Stimulated activated CD4-positive, alpha-beta T cell treated with anti-CD3 and anti-CD28 coated beads, Interleukin-12 subunit alpha, Interleukin-12 subunit beta, amount 100 ng/mL, for 24 hours (primary cell): ENCODE results near the gene FSD1.
A peak's percentile ranks its signal among the peaks of the same experiment; 100 is the strongest.

Source experiments
- DNase-seq, 2 experiments: peaks; one replicate each; pipeline ENCODE4 v3.0.0-alpha.2; 2020; ENCODE audit warnings: low read depth in 2 of 2

Gene FSD1

DNA sequence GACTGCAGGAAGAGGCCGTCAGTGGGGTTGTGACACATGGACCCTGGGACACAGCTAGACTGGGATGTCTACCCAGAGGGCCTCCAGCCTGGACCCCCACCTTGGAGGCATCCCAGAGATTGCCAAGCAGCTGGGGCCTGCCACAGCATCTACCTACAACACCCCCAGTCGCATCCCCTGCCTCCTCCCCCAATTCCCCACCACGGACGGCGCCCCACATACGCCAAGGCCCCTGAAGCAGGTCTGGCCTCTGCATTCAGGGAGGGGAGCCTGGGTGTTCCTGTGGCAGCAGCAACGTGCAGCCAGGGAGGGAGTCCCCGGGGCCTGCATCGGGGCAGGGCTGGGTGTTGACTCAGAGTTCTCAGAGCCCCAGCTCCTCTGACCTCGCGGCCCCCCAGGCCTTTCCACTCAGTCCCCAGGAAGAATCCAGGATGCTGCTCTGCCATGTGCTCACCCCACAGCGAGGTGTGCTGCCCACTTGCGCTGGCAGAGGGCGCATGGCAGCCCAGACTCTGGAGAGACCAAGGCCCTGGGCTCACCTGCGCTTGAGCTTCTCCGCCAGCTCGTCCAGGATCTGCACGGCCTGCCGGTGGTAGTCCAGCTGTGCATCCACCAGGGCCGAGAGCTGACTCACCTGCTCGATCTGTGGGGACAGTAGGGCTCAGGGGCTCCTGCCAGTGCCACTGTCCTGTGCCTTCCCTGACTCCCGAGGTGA, 58.6 kb downstream of the FSD1 start:
- no peak for DNase-seq

DNA sequence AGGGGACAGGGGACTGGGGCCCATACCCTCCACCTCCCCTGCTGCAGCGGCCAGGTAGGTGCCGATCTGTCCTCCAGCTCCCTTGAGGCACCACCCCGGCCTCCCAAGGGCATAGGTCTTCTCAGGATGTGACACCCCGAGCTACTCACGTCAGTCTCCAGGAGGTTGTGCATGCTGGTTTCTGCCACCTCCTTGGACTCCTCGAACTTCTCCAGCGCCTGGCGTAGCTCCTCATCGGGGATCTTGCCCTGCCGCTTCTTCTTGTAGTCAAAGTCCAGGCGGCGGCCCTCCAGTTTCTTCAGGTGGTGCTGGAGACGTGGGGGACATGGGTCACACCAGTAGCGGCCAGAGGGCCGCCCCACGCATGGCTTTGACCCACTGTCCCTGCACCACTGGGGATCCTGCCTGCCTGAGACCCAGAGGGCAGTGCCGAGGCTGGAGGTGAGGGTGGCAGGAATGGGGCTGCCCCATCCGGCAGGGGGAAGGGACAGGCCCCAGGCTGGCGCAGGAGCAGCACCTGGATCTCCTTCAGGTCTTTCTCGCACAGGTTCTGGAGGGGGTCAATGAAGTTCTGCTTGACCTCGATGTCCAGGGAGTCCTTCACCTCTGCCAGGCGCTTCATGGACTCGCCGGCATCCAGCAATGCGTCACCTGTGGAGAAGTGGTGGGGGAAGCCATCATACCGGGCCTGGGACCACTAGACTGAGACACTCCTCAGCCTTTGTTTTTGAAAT, 59.3 kb downstream of the FSD1 start:
- no peak for DNase-seq

DNA sequence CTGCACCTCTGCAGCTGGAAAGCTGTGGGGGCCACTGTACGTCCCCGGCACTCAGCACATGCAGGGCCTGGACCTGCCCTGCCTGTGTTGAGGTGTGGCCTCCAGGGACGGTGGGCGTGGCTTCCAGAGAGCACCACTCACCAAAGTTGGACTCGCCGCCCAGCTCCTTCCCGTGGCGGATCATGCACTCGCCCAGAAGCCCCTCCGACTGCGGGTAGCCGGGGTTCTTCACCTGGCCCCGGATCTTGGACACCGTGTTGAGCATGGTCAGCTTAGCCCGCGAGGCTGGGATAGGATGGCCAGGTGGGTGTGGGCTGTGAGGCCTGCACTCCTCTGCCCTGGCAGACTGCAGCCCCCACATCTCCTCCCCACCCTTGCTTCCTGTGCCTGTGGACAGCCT, 60.9 kb downstream of the FSD1 start:
- no peak for DNase-seq

DNA sequence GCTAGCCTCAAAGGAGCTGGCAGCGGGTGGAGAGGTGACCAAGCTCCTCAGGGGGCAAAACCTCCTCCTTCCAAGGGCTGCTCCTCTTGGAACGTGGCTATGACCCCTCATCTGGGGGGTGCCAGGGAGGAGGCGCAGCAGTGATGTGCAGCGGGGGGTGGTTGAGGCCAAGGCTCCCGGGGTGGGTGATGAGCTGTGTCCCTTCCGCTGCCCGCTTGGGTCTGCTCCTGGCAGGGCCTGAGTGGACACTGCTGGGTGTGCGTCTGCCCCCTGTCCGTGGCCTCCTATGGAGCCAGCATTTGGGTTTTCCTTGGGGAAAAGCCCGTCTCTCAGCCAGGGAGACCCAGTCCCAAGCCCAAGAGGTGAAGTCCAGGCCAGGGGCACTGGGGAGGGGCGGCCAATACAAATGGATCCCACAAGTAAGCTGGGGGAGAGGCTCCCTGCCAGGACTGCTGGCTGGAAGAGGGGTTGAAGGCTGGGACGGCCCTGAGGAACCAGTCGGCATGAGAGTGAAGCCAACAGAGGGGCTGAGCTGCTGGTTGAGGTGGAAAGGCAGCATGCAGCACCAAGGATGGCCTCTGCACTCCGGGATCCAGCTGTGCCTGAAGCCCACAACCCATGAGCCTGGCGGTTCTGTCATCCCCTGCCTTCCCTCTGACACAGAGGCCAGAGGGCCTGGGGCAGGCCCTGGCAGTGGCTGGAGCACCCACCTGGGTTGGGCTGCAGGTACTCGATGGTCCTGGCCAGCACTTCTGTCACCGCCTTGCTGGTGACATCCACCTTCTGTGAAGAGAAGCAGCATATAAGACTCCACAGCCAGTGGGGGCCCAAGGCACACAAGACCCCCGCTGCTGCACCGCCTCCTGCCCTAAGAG, 61.6 kb downstream of the FSD1 start:
- no peak for DNase-seq

DNA sequence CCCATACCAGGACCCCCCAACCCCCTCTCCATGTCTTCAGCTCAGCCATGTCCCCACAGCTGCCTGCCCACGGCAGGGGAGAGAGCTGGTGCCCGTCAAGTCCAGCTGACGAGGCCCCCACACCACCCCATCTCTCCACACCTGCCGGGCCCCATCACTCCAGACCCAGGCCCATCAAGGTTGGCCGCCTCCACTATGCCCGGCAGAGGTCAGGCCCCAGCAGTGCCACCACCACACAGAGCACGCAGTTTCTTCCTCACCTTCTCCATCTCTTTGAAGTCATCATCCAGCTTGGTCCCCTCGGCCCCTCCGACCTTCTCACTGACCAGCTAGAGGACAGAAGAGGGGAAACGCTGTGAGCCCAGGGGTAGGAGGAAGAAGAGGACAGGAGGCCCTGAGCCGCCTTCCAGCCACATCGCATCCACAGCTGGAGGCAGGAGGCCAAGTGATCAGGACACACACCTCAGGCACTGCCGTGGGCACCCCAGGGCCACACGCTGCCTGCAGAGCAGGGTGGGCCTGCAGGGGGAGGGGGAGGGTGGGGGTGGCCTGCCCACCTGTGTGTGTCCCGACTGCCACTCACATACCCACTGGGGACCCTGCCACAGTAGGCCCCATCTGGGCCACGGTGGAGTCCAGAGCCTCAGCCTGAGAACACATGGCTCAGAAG, 62.4 kb downstream of the FSD1 start:
- DNase-seq: no peak

DNA sequence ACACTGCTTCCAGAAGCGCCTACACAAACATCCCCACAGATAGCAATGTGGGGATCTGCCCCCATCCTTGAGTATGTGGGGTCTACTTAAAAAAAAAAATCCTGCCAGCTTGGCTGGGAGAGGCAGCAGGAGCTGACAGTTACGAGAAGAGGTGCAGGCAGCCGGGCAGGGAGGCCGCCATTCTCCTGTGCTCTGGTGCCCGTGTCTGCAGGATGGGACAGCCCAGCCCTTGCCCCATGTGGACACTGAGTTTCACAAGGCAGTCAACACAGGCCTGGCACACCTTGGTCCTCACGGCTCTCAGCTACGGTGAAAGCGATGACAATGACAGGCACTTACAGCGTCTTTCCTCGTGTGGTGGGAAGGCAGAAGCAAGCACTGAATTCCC, 62.9 kb downstream of the FSD1 start:
- no peak for DNase-seq

DNA sequence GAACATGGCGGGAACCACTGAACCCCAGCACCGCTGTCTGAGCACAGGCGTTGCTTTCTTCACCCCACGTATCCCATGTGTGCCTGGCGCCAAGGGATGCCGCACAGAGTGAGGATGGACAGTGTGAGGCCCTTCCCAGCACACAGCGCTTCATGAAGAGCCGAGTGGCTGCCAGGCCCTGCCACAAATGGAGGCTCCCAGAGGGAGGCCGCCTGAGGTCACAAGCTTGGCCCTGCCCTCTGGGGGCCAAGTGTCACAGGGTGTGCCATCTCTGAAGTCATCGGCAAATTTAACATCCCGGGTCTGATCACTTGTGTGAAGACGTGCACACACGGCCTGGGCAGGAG, 63.4 kb downstream of the FSD1 start:
- no peak for DNase-seq

DNA sequence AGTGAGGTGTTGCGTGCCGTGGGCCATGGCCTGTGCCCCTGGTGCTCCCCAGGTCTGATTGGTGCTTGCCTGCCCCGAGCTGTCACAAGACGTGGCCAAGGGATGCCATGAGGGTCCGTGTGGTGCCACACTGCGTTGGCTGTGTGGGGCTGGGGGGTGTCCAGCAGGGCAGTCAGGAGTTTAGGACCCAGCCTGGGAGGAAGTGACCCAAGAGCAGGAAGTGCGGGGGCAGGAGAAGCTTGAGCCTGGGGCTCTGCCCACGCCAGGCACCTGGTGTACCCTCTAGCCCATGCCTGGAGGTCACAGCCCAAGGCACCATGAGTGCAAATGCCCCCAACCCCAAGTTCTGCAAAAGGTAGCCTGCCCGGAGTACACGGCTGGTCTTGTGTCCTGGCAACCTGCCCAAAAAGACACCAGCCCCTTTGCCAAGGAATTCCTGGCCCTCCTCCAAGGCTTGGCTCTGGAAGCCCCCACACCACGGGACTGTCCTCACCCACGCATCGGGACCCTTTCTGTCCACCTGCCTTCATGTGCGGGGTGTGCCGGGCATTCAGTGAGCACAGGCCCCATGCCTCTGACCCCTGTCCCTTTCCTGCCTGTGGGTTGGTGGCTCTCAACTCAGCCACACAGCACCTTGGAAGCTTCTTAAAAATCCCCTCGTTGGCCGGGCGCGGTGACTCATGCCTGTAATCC, 63.9 kb downstream of the FSD1 start:
- no peak for DNase-seq

DNA sequence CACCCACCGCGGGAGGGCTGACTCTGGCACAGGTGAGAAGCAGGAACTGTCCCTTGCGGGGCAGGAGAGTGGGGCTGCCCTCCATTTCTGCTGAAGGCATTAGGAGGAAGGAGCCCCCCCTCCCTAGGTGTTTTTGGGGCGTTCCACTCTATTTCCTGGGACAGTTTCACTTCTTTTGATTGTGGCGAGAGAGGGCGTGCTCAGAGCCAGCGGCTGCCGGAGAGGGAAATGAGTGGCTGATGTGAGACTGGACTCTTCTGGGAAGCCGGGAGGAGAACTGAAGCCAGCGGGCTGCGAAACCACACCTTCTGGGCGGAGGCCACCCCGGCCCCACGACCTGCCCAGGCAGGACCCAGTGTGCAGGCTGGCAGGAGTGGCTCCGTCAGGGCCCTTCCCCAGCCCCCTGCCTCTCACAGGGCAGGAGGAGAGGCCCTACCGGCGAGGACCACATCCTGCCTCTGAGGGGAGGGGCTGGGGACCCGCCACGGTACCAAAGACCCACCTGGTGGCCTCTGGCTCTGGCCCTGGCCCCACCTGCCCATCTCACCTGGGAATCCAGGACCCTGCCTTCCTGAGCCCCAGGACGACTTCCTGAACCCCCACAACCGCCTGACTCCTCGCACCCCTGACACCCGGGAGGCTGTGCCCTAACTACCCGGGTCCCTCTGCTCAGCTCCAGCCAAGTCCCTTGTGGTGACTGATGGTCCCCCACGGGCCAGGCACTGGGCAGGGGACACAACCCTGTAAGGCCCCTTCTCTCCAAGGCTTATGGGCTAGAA, 64.9 kb downstream of the FSD1 start:
- peak; percentile 32 to 73 for DNase-seq

DNA sequence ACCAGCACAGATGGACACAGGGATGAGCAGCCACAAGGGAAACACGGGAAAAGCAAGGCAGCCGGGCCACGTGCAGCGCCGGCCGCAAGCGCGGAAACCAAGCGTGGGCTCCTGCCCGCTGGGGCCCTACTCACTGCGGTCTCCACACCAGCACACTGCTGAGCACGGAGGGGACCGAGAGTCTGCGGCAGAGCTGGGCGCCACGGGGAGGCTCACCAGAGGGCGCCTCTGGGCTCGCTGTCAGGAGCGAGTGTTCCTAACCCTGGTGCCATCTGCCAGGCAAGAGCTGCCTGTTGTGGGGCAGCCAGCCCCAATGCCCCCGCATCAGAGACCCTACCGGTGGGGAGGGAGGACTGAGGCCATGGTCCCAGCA, 65.5 kb downstream of the FSD1 start:
- peak; percentile 56 to 72 for DNase-seq

DNA sequence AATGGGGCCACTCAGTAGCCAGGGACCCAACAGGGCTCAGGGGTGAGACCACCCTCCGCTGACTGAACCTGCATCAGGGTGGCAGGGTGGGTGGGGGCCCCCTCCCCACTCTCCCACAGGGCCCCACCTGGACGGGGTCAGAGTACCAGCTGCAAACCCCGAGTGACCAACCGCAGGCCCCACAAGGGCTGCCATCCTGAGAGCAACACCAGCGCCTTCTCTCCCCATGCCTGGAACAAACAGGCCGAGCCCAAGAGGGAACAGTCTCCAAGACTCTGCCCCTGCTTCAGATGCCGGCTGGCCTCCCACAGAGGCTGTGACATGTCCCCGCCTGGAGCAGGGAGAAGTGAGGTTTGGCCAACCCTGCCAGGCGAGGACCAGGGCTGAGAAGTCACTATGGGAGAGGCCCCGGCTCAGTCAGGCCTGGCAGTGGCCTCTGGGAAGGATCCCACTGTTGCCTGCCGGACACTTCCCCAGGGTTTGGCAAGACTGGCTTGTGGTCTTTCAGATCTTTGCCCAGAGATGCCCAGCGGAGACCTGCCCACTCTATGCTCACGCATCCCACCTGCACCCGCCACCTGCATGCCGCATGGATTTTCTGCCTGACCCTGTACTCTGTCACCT, 66.1 kb downstream of the FSD1 start:
- DNase-seq: no peak

DNA sequence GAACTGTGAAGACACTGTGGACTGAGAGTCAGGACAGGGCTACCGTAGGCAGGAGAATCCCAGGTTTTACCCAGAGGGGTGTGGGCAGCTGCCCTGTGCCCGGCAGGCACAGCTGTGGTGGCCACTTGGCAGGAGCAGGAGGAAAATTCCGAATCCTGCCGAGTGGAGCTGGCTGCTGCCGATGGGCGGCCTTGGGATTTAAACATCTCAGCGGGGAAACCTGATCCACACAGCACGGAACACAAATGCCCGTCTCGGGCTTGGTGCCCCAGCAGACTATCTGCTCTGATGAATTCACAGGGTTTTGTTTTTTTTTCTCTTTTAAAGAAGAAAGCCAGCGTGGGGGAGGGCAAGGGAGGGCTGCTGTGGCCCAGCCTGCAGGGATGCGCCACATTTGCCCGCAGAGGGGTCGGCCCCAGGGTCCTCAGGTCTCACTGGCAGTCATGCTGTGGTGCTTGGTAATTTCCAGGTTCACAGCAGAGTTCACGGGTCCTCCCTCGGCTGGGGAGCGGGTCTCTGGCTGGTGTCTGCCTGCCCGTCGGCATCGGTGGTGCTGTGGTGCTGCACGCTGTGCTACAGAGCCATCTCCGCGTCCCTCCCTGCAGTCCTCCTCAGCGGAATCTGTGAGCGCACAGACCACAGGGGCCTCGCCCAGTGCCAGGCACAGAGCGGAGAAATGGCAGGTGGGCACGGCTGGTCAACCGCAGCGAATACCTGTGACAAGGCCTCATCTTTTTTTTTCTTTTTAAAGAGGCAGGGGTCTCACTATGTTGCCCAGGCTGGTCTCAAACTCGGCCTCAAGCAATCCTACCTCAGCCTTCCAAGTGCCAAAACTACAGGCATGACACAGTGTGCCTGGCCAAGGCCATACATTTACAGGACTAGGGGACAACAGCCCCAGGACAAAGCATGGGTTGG, 67.1 kb downstream of the FSD1 start:
- no peak for DNase-seq

DNA sequence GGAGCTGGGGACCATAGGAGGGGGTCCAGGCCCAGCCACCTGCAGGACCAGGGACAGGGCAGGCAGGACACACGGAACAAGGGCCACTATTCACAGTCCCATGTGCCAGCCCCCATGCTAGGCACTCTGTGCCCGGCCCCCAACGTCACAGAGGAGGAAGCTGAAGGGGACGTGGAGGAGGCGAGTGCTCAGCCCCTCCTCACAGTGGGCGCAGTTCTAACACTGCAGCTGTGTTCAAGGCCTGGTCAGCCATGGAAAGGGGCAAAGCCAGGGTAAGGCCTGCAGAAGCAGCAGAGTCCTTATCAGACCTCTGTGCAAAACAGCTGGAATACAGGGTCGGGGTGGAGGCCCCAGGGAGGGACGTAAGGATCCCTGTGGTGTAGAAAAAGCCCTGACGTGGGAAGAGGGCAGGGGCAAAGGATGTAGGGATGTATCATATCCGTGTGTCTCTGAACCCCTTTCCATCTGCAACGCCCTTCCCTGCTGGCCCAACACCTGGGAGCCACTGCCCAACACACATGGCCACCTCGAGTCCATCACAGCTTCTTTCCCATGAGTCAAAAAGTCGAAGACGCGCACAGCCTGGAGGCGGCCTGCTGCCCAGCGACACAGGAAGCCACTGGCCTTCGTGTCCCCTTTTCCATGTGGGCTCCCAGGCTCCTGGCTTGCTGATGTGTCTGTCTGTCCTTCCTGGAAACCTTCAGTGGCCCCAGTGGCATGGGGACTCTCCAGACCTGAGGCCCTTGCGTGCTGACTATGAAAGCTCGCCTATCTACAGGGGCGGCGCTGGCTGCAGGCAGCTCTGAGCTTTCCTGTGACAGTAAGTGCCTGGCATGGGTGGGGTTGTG, 68.0 kb downstream of the FSD1 start:
- DNase-seq: no peak

DNA sequence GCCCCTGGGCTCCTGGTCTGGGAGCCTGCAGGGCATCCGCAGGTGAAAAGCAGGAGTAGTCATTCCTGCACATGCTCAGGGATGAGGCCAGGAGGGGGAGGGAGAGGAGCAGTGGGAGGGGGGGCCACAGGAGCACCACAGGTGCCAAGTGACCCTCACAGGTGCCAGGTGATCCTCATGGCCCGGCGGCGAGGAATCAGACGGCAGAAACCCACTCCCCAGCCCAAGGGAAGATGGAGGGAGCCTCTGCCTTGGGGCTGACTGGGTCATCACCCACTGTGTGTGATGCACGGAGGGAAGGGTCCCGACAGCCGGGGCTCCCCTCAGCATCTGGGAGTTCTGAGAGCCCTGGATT, 68.6 kb downstream of the FSD1 start:
- no peak for DNase-seq
